Raji (cell line): Measurements from ENCODE around the gene NLRP13.

Experiments
- POLR2A ChIP-seq: IDR thresholded peaks from 2 replicates; pipeline ENCODE4 v1.6.1; 2011; ENCODE audit warnings: low read depth, low read length, control low read depth; ENCODE audit not compliant: insufficient read depth

NLRP13 gene

GRCh38 chr19:55913643-55914268 lies 18.4 kb downstream of the NLRP13 start:
- TF ChIP-seq POLR2A: no peak

GRCh38 chr19:55912916-55913315 lies 19.2 kb downstream of the NLRP13 start:
- TF ChIP-seq POLR2A: no peak

- no peak for TF ChIP-seq POLR2A
Observed at GRCh38 chr19:55909801-55910200, 22.3 kb downstream of the NLRP13 start.

- no peak for TF ChIP-seq POLR2A
Observed at GRCh38 chr19:55907746-55908145, 24.4 kb downstream of the NLRP13 start.

GRCh38 chr19:55907286-55907685 lies 24.9 kb downstream of the NLRP13 start:
- no peak for TF ChIP-seq POLR2A

- TF ChIP-seq POLR2A: no peak
Observed at GRCh38 chr19:55902080-55902751, 29.9 kb downstream of the NLRP13 start.

- TF ChIP-seq POLR2A: no peak
Observed at GRCh38 chr19:55901369-55902079, 30.6 kb downstream of the NLRP13 start.

GRCh38 chr19:55898911-55899310 lies 33.2 kb downstream of the NLRP13 start:
- no peak for TF ChIP-seq POLR2A

GRCh38 chr19:55882626-55883025 lies 49.5 kb downstream of the NLRP13 start:
- TF ChIP-seq POLR2A: no peak

- no peak for TF ChIP-seq POLR2A
Observed at GRCh38 chr19:55877211-55877610, 54.9 kb downstream of the NLRP13 start.

- no peak for TF ChIP-seq POLR2A
Observed at GRCh38 chr19:55870736-55871135, 61.4 kb downstream of the NLRP13 start.

GRCh38 chr19:55867101-55867500 lies 65.0 kb downstream of the NLRP13 start:
- TF ChIP-seq POLR2A: no peak

- TF ChIP-seq POLR2A: no peak
Observed at GRCh38 chr19:55866521-55866920, 65.6 kb downstream of the NLRP13 start.

- TF ChIP-seq POLR2A: 0 out of 2 replicates have a peak, but pooled peaks have one; percentile 18
Observed at GRCh38 chr19:55858969-55859368, 73.2 kb downstream of the NLRP13 start.

GRCh38 chr19:55858401-55858800 lies 73.7 kb downstream of the NLRP13 start:
- no peak for TF ChIP-seq POLR2A

GRCh38 chr19:55857974-55858373 lies 74.2 kb downstream of the NLRP13 start:
- TF ChIP-seq POLR2A: no peak
